HG03558 (cell line): Measurements from ENCODE around the gene ACTRT2.

Source experiments
- ATAC-seq: cut with Tn5 transposase; IDR thresholded peaks from one replicate; pipeline ENCODE4 v1.9.1; 2021; ENCODE audit warnings: moderate number of reproducible peaks; ENCODE audit not compliant: unreplicated experiment; ENCODE audit errors: extremely low read depth

ACTRT2 gene

DNA sequence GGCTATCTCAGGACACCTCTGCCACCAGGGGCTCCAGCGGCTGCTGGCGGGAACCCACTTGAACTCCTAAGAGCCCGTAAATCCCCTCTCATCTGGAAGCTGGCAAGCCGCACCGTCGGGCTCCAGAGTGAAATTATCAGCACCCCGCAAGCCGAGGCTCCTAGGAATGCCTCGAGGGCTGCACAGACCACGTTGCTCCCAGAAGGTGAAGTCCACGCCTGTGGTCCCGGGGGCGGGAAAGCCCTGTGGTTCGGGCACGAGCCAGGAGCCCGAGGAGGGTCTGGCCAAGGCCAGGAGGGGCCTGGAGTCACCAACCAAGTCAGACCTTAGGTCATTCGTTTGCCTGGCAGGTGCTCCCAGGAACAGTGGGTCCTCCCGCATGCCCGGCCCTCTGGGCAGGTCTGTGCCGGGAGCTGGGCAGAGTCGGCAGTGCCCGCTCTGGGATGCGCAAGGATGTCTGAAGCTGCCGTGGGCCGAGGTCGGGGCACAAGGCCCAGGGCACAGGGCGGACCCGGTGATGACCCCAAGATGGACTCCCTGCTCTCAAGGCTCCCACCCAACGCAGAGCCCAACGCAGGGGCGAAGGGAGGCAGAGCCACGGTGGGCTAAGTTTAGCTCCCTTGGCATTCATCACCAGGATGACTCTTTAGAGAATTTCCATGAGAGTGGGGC, 8.9 kb downstream of the ACTRT2 start:
- ATAC-seq = no peak

DNA sequence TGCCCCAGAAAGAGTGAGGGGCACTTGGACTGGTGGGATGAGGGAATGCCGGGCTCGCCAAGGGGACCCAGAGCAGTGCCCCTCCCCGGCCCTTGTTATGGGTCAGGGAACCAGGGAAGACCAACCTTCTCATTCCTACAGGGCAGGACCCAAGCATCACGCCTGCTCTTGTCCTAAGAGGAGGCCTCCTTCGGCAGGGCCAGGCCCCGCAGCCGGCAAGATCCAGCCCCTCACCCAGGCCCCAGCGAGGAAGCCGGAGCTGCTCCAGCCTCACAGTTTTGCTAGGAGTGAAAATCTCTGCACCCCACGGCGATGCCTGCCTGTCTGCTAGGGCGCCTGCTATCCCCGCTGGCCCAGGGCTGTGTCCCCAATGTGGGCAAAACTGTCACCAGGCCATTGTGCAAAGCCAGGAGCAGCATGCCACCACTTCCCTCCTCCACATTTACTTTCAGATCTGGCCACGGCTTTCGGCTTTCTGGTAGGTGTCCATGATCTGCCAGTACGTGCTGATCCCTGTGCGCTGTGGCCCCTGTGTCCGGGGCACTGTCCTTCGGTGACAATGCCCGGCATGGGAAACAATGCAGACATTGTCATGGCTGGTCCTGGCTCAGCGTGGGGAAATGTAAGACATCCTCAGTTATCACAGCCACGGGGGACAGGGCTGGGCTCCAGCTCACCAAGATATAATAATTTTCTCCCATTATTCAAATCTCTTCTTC, 9.6 kb downstream of the ACTRT2 start:
- ATAC-seq = no peak

DNA sequence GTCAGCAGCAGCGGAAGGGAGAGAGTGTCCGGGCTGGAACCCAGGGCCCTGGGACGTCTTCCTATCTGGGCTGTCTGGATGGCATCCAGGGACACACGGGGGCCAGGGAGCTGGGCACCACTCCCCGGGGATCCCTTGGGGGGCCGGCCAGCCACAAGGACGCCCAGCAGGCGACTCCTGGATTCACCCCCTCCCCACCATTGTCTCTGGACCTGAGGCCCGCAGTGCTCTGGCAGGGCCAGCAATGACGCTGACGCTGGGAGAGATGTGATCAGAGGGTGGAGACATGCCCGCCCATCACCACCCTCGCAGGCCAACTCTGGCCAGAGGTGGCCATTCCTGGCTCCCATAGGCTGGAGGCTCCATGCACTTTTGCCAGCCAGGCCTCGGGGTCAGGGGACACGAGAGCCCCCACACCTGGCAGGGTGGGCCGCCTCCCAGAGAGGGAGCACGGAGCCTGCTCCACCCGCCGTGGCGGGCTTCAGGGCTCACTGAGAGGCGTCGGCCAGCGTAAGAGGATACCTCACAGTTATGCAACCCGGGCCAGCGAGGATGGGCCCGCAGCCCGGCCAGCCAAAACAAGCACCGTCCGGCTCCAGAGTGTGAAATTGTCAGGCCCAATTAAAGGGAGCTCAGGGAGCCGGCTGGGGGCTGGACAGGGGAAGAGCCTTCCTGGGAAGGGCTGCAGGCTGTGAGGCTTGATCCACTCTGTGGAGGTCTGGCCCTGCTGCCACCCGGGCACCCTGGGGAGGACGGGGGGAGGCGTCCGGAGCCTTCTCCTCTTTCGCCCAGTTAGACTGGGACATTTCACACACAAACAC, 10.3 kb downstream of the ACTRT2 start:
- no peak for ATAC-seq

DNA sequence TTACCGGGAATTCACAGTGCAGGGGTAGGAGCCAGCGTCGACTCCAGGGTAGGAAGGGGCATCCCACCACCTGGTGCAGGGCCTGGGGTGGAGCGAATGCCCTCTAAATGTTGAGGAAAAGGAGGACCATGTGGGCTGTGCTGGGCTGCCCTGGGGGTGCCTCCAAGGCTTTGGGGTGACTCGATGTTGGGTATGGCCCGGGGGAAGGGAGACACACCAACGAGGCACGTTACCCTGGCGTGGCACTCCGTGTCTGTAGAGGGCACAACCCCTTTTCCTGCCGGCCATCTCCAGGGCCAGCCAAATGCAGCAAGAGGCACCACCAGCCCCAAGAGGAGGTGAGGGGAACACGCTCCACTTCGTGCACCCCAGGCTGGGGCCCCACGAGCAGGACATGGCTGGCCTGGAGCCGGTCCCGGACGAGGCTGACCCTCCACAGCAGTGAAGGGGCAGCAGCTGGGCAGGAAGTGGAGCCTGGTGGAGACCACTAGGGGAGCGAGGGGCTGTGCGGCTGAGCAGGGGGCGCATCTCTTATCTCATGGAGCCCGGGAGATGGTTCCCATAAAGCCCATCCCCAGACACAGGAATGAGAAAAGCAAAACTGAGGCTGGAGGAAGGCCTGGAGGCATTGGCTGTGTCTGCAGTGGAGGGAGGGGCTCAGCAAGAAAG, 11.2 kb downstream of the ACTRT2 start:
- ATAC-seq = no peak

DNA sequence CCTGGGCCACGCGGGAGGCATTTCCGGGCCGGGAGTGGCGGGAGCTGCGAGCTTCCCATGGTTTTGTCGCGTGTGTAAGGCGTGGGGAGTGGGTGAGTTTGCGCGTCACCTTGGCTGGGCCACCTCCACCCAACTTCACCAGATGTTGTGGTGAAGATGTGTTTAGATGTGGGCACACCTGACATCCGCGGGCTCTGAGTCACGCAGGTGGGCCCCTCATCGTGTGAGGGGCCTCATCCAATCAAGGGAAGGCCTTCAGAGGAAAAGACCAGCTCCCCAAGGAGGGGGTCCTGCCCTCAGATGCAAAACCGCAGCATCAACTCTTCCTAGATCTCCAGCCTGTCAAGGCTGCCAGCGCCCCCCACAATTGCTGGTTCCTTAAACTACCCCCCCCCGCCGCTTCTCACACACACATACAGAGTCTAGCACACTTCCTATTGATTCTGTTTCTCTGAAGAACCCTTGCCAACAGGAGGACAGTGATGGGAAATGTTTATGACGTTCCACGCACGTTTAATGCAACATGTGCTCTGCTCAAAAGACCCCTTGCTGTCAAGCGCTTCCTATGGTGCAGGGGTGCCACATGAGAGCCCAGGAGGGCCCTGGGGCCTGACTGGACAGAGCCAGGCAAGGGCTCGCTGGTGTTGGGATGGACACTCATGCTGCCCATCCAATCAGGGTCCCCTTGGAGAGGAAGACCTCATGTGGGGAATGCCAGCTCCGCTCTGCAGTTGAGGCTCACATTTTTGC, 11.9 kb downstream of the ACTRT2 start:
- no peak for ATAC-seq

DNA sequence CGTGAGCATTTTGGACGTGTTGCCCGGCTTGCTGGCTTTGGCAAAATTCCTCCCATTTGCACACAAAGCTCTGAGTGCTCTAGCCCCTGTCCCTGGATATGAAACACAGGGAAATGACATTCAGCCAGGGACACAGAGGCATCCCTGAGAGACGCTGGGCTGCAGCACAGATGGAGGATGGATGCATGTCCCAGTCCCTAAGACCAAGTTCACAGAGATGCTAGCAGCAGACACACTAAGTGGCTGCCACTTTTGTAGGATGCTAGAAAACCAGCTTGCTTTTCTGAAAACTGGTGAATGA, 12.5 kb downstream of the ACTRT2 start:
- no peak for ATAC-seq

DNA sequence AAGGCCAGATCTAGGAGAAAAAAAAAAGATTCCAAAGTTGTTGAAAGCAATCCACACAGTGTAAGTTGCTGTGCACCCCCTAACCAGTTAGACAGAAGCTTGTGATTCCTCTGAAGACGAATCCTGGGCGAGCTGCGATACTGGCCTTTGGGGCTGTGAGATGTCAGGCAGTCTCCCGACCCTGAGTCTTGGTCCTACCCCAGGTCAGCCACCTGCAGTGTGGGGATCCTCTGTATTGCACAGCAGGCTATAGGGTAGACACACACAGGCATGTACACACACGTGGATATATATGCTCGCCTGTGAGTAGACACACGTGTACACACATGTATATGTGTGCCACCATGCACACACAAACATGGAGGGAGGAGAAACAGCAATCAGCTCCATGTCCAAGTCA, 12.9 kb downstream of the ACTRT2 start:
- no peak for ATAC-seq

DNA sequence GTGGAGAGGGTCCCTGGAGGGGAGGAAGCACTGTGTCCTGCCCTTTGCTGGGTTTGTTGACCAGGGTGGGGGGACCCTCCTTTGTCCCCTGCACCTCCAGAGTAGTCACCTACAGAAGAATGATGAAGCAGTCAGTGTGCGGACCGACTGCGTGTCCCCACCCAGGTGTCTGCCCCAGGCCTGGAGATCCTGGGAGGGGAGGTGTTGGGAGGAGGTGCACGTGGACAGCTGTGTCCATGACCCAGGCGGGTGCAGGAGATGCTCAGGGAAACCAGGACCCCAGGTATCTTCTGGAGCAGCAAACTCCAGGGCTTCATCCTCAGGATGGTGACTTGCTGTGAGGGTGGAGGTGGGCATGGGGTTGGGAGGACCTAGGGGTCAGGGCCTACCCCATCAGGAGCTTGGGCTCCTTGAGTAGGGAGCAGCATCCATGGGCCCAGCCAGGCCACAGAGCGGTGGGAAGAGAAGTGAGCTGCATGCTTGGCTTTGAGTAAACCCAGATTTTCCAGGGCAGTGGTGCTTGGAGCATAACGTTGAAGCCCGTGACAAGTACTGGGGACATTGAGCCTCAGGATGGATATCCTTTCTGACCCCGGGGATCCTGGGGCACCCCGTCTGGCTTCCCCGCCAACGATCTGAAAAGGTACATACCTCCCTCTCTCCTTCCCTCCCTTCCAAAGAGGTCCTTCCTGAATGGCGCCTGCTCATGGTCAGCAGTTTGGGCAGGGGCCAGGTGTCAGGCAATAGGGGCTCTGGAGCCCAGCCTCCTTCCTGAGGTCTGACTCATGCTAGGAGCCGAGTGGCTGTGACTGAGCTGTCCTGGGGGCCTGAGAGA, 13.7 kb downstream of the ACTRT2 start:
- no peak for ATAC-seq

DNA sequence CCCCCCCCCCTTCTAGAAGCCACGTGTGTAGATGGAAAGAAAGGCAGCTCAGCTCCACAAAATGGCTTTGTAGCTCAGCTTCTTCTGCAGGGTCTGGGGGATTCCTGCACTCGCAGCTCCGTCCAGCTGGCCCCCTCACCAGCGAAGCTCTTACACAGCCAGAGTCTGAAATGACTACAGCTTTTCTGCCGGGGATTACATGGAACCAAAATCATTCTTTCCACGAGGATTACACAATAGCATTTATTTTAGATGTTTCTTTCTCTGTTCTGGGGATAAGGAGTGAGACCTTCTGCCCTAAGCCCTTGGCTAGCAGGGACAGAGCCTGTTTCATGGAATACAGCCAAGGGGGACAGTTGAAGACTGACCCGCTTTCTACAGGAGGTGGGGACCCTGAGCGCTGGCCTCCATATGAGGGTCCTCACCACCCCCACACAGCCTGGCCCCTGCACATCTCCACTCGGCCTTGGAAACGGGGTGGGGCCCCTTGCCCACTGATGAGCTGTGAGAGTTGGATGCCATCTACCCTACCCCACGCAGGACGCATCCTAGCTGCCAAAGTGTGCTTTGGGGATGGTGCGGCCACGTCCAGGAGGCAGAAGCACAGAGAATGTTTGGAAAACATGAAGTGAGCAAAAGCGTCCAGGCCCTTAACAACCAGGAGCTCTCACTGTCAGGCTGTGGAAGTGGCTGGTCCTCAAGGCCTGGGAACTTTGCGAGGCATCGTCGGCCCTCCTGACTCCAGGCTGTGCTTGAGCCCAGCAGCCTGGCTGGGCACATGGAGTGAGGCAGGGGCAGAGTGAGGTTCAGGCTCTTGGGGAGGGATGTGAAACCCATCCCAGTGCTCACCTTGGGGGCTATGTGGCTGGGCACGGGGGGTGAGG, 14.5 kb downstream of the ACTRT2 start:
- no peak for ATAC-seq

DNA sequence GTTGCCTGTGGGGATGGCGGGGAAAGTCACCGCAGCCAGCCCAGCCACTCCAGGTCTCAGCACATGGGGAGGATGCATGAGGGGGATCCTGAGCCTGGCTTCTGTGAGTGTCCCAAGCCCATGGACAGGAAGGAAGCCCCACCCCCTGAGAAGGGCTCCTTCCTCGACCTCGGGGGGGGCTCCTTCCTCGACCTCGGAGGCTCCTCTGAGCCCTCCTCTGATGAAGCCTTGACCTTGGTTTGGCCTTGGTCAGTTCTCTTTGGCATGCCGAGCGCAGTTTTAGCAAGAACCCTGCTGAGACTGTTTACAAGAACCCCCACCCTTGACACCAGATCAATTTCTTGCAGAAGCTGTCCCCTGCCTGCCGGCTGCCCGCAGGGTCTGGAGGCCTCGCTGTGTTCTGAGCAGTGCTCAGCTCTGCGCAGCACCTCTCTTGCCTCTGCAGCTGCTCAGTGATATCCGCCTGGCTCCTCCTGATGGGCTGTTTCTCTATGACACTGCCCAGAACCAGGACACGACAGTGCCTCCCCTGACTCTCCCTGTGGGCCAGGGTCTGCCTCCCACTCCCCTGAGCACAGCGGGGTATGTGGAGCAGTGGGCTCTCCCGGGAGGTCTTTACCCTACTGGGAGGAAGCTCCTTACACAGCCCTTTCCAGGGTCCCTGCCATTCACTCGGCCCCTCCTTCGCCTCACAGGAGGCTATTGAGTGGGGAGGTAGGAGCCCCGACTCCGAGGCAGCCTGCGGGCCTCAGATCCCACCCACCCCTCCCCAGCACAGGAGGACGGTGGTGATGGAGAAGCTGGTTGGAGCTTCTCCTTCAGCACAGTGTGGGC, 15.4 kb downstream of the ACTRT2 start:
- no peak for ATAC-seq

DNA sequence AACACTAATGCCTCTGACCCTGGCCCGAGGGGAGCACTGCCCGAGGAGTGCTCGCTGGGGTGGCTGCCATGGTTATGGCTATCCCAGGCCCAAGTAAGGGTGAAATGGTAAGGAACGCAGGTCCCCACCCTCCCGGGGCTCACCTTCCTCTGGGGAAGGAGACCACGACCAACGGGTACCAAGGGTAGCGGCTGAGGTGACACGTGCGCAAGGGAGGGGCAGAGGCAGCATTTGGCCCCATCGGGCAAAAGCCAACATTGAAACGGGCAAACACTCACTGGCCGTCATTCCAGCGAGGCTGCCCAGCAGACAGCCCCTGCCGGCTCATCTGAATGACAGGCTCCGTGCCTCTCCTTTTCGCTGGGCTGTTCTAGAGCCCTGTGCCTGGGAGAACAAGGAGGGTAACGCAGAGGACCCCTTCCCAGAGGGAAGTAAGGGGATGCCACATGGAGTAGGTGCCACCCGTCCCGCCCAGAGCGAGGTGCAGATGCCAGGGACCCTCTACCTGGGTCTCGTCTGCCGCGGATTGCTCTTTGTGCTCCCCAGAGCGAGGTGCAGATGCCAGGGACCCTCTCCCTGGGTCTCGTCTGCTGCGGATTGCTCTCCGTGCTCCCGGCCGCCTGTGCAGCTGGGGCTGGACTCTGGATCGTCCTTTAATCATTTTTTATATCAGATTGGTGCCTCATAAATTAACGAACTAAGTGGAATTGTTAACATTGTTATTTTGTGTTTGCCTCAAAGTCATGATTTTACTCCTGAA, 16.2 kb downstream of the ACTRT2 start:
- no peak for ATAC-seq

DNA sequence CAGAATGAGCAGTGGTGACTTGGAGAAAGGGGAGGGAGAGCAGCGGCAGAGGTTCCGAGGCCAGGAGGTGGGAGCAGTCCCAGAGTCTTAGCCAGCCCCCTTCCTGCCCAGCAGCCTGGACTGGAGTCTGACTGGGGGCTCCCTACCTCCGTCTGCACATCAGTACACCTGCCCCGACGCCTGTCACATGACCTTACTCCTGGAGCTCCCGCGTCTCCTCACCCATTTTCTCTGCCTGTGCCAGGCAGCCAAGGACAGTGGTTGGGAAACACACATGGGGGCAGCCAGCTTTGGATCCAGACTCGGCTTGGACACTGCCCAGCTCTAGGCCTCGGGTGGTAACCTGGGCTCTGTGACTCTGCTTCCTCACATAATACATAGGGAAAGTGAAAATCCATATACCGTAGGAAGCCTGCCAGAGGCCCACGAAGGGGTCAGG, 16.9 kb downstream of the ACTRT2 start:
- no peak for ATAC-seq

DNA sequence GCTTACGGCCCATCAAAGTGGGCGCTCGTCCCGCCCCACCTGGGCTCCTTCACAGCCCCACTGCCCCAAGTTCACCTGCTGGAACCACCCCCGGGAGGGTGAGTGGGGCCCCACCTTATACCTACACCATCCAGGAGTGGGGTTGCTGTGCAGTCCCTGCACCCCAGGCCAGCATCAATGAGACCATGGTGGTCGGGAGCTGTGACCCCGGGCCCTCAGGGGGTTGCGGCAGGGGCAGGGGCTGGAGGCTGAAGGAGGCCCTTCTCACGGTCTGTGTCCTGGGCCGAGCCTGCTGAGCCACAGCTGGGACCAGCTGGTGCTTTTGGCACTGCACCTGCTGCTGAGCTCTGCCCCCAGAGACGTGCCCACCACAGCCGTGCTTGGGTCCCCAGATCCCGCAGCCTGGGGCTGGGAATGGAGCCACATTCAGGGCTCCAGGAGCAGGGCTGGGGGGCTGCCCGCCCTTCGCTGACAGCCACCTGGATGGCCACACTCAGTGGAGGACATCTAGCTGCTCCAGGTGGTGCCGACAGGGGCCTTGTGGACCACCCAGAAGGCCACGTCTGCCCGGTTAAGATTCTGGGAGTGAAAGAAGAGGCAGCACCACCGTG, 17.4 kb downstream of the ACTRT2 start:
- ATAC-seq = no peak

DNA sequence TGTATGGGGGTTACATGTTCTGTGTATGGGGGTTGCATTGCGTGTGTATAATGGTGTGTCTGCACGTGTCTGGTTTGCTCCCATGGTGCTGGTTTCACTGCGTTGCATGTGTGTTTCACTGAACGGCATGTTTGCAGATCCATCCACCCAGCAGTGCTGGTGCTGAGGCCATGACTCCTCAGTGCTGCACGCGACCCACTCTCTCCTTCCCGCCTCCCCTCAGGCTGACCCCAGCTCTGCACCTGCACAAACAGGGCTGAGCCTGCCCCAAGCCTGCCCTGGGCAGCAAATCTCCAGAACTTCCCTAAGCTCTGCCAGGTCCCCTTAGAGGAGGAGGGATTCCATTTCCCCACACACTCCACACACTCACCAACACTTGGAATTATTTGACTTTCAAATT, 18.7 kb downstream of the ACTRT2 start:
- no peak for ATAC-seq

DNA sequence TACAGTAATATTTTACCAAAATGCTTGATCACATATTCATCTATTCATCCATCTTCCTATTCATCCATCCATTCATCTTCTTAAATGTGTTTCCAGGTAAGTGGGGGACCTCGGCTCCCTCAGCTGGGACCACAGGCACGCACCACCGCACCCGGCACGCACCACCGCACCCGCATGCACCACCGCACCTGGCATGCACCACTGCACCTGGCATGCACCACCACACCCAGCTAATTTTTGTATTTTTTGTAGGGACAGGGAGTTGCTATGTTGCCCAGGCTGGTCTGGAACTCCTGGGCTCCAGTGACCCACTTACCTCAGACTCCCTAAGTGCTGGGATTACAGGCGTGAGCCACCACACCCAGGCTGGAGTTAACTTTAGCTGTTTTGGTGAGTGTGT, 21.2 kb downstream of the ACTRT2 start:
- no peak for ATAC-seq

DNA sequence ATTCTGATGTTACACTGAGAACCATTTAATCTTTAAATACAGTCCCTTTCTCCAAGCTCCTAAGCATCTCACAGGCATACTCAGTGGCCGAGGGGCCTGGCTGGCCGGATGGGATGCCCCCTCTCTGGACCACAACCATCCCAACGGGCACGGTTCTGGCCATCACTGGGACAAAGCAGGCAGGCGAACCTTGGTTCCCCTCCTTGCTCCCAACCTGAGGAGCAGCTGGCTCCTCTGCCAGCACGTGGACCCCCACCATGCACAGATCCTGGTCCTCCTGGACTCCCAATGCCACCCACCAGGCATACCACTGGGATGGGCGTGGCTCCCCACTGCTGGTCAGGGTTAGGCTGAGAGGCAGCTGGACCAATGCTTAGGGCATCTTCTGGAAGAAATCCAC, 27.9 kb downstream of the ACTRT2 start:
- ATAC-seq = no peak
